Measurements from ENCODE around the gene FOXC2.

FOXC2 gene

DNA sequence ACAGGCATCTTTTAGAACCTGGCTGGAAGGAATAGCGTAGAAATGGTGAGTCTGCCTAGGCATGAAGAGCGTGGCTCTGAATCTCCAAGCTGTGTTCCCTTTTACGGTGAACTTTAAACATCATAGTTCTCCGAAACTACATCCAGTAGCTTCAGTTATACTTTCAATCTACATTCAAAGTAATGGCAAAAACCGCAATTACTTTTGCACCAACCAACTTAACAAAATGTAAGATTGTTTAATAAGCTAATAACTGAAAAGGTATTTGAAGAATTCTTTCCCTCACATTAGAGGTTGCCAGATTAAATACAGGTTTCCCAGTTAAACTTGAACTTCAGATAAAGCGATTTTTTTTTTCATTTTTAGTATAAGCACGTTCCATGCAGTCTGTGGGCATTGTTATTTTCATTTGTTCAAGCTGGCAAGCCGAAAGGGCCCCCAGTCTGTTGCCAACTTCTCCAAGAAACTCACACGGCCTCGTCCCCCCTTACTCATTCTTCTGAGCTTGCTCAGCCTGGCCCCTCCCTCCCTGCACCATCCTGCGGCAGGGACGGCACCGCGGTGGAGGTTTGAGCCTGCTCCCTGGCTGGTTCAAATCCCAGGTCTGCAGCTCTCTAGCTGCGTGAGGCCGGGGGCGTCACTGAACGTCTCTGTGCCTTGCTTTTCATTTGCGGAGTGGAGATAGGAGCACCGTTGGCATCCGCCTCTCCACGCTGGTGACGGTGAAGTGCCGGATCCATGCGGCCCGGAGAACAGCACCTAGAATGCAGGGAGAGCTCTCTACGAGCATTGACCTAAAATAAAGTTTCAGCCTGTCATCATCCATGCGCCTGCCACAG, 8.1 kb upstream of the FOXC2 start:
- DNase-seq = no peak

DNA sequence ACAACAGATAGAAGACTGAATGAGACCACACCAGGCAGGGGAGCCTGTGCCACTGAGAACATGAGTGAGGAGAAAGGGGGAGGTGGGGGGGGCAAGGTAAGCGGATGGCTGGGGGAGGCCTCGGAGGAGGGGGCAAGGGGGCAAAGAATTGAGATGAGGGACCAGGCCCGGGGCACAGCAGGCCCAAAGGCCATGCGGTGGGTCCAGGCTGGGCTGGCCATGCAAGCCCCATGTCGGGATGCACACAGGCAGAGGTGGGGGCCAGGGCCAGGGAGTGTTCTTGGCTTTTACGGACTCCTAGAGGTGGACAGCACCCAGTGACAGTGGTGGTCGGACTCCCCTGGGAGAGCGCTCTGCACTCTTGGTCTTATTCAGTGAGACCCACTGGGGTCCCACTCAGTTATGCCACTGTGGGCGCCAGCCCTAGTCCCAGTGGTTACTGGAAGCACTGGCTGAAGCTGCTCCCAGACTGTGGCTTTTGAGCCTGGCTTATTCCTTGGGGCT, 6.8 kb upstream of the FOXC2 start:
- no peak for DNase-seq

DNA sequence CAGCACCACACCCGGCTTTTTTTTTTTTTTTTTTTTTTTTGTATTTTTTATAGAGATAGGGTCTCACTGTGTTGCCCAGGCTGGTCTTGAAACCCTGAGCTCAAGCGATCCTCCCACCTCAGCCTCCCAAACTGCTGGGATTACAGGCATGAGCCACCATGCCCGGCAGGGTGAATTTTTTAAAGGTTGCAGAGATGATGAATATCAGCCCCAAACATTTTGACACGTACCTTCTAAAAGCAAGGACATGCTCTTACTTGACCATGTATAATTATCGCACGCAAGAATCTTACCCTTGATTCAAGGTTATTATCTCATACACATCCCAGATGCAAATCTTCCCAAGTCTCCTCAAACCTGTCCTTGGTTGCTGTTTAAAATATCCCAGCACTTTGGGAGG, 4.3 kb upstream of the FOXC2 start:
- DNase-seq = no peak

DNA sequence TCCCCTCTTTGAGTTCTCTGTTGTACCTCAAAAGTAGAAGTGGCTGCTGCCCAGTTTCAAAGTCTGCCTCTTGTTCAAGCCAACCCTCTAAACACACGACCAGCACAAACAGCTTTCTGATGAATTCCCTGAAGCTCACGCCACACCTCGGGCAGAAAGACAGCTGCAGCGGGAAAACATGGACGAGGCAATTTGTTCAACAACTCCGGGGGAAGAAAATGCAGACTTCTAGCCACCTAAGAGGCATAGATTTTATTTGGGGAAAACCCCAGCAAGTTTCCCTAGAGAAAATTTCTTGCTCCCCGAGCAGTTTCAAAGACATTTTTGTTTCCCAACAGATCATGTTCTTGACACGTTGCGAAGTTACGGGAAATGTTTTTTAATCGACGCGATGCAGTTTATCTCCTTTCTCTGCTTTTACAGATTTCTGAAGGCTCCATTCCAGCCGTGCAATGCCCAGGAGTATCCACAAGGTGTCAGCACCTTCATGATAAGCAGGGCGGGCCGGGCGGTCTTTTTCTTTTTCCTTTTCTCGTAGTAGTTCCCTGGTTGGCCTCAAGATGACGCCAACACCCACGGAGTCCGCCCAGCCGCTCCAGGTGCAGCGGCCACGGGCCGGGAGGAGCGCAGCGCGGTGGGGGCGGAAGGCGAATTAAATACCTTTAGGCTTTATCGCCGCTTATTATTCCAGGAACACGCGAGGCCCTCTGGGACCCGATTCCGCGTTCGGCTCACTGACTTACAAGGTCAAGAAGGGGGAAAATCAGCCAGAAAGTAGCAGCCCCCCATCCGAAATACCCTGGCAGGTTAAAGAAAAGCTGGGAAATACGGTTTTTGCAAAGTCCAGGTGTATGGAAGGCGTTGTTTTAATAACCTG, 2.9 kb upstream of the FOXC2 start:
- peak; percentile 90 to 92 for DNase-seq

DNA sequence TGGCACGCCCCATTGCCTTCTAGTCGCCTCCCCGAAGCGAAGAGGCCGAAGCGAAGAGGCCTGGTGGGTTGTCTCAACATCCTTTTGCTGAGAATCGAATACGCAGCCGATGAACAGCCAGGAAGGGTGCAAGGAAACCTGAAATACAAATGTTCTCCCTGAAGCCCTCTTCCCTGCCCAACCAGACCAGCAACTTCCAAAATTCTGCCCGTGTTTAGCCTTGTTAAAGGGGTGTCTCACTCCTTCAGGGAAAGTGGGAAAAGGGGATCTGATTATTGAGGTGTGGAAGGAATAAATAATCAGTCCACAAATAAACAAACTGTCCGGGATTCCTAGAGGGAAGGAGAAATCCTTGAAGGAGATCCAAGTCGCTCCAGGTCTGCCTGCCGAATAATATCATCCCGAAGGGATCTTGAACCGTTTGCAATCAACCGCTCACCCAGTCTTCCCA, 1.4 kb upstream of the FOXC2 start:
- DNase-seq = no peak

DNA sequence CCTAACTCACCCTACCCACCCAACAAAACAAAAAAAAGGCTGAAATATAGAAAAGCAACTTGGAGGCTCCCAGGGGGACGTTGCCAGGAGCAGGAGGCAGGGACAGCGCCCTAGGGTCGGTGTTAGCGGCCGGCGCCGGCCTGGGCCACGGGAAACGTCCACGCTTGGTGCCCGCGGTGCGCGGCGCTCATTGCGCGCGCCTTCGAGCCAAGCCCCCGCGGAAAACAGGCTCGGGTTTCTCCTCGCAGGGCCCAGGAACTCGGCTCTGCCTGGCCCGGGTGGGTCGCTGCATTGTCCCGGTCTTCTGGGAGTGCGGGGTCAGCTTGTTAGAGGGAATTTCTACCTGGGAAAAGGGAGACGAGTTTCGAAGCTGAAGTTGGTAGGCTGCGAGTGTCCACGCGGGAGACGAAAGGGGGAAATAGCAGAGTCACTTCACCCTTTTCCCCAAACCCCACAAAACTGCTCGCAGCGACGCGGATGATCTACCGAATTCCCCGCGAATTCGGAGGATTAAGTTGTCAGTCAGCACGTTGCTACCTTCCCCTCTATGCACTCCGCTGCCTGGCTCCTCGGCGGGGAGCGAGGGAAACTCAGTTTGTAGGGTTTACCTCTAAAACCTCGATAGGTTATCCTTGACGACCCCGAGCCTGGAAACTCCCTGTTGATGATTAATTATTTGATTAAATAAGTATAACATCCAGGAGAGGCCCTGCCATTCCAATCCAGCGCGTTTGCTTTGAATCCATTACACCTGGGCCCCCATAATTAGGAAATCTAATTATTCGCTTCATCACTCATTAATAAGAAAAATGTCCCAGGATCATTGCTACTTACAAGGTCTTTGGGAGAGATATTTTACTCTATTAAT, 751 bp upstream of the FOXC2 start:
- no peak for DNase-seq

- peak; percentile 34 to 35 for DNase-seq
Measured at GRCh38 chr16:86566966-86567700, 504 bp downstream of the FOXC2 start.

GRCh38 chr16:86567701-86568581, 1.3 kb downstream of the FOXC2 start:
- DNase-seq = peak in 1 of 2 experiments; percentile 40

GRCh38 chr16:86568677-86569623, 2.3 kb downstream of the FOXC2 start:
- no peak for DNase-seq

DNA sequence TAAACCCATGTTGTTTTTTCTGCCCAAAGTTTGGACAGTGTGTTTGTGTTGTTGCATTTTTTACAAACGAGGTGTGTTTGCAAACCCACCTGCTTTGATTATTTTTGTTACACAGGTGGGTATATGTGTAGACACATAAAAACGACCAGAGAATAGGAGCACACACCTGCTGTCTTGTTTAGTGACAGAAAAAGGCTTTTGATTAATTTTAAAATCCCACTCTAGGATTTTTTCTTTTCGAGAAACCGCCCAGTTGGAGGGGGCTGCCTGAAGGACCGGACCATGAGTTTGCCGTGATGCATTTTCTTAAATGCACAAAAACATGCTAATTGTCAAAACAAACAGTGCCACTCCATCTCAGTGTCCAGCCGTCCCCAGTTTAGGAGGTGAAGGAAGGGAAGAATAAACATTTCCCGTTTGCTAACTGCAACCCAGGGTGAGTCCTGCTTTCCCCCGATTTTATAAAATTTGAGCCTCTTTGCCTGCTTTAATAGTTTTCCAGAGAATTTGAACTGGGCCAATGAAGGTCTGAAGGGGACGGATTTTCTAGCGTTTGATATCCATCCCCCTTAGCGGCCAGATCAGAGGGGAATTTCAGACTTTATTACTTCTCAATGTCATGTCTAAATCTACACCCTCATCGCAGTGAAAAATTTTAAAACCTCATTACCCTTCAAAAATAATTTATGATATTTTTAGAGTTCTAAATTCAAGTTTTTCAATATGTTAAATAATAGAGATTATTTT, 3.2 kb downstream of the FOXC2 start:
- no peak for DNase-seq

GRCh38 chr16:86570558-86571529, 4.2 kb downstream of the FOXC2 start:
- no peak for DNase-seq

DNA sequence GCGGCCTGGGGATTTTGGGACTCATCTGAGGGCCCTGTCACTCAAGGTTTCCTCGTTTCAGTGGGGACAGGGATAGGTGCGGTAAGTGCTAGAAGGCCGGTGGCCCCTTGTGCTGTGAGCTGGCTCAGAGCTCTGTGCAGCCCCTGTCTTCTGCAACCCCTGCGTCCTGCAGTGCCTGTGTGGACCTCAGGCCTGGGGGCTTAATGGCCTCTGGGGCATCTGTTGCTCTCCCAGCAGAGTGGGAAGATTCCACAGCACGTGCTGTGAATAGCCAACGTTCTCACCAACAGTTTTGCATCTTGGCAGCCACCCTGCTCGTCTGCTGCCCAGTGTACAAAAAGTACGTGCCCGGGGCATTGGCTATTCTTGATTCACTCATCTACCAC, 4.9 kb downstream of the FOXC2 start:
- no peak for DNase-seq

DNA sequence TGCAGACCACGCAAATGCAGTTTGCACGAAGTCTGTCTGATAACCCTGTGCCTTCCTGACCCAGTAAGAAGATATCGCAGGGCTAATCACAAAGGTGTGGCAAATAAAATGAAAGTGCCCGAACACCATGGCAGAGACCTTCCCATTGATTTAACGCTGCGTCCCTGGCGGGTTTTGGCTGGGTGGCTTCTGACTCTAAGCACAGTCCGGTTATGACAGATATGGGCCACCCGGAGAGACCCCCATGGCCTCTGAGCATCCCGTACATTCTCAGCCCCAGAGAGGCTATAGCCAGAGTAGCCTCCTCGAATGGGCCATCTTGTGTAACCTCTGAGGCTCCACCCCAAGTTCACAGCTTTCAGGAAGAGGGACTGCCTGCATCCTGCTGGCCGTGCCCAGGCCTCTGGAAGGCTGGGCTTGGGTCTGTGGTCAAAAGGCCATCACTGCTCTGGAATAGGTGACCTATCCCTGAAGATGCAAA, 5.5 kb downstream of the FOXC2 start:
- DNase-seq = no peak

GRCh38 chr16:86572606-86573005, 6.0 kb downstream of the FOXC2 start:
- DNase-seq = no peak

GRCh38 chr16:86573215-86573614, 6.6 kb downstream of the FOXC2 start:
- DNase-seq = no peak

DNA sequence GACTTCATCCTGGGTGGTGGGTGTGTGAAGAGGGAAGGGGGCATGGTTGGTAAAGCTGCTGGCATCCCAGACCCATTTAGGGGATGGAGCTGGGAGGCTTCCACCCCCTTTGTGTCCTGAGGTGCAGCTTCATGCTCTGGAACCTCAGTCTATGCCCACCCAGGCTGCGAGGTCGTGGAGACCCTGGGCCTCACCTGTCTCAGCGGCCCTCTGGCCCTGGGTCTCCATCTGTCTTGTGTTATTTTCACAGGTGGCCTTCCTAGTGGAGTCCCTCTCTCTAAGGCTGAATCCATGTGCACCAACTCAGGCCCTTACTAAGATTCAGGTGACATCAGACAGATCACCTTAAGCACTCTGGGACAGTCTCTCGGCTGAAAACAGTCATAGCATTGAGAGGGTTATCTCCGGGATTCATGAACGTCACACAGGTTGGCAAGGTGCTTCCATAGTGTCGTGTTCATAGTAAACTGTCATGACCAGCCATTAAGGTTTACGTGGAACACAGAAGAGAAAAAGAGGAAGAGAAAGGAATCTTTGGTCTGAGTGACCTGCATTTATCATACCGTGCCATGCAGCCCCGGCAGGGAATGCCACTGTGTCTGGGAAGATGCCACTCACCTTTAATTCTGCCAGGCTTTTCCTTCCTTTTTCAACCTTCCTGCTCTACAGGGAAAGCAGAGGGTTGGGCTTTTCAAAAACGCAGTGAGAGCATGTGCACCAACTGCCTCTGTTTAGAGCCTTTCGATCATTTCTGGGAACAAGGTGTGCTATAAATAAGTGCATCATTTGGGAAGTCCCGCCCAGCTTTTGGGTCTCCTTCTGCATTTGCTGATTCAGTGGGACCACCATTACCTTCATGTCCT, 7.2 kb downstream of the FOXC2 start:
- no peak for DNase-seq

- DNase-seq = no peak
Measured at GRCh38 chr16:86574646-86575045, 8.0 kb downstream of the FOXC2 start.

Data from activated T-cell treated with anti-CD3 and anti-CD28 coated beads, Interleukin-2, amount 50 U/mL, for 48 hours (primary cell).